Fibroblast of villous mesenchyme (primary cell): Measurements from ENCODE around the gene QSOX2. TPM values are rescaled to one million over a fixed set of nuclear protein-coding genes. Genes with fewer than 3 reads are reported as not detected.

ENCODE experiments used
- DNase-seq: peaks from one replicate; pipeline ENCODE4 v3.0.0-alpha.2; 2010; ENCODE audit warnings: low read depth
- H3K4me3 ChIP-seq: 2 replicates; pipeline ENCODE4 v1.5.1; 2011; ENCODE audit warnings: low read depth, mild to moderate bottlenecking, low read length
- total RNA-seq: library from RNA; depleted of rRNA; stranded (reverse); fragments of >200 nt; gene quantifications from 2 replicates; pipeline ENCODE4 v1.2.3, GENCODE V29; 2012
- TF ChIP-seq, protein P1 (sequence below): IDR thresholded peaks from 2 replicates; pipeline ENCODE4 v1.5.1; 2012; ENCODE audit warnings: low read depth, mild to moderate bottlenecking, low read length; ENCODE audit not compliant: insufficient read depth

Gene QSOX2
- total RNA-seq, 1 donor: 15.1 TPM

DNA sequence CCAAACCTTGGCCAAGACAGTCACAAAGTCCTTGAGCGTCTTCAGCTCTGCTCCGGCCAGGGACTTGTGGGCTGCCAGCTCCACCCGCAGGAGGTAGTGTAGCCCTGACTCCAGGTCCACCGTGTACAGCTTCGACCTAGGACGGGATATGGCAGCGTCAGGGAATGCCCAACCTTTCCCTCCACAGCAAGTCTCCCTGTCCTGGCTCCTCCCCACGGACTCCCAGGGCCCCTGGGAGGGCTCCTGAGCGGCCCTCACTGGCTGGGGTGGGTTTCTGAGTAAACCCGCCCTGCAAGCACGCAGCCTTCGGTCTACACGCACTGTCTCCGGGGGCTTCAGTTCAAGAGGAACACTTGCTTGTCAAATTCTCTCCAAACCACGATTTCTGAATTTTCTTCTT, 26.9 kb downstream of the QSOX2 start:
- no peak for DNase-seq
- H3K4me3 ChIP-seq: no peak overlapping the region
- TF ChIP-seq, protein P1, sequence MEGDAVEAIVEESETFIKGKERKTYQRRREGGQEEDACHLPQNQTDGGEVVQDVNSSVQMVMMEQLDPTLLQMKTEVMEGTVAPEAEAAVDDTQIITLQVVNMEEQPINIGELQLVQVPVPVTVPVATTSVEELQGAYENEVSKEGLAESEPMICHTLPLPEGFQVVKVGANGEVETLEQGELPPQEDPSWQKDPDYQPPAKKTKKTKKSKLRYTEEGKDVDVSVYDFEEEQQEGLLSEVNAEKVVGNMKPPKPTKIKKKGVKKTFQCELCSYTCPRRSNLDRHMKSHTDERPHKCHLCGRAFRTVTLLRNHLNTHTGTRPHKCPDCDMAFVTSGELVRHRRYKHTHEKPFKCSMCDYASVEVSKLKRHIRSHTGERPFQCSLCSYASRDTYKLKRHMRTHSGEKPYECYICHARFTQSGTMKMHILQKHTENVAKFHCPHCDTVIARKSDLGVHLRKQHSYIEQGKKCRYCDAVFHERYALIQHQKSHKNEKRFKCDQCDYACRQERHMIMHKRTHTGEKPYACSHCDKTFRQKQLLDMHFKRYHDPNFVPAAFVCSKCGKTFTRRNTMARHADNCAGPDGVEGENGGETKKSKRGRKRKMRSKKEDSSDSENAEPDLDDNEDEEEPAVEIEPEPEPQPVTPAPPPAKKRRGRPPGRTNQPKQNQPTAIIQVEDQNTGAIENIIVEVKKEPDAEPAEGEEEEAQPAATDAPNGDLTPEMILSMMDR: no peak

DNA sequence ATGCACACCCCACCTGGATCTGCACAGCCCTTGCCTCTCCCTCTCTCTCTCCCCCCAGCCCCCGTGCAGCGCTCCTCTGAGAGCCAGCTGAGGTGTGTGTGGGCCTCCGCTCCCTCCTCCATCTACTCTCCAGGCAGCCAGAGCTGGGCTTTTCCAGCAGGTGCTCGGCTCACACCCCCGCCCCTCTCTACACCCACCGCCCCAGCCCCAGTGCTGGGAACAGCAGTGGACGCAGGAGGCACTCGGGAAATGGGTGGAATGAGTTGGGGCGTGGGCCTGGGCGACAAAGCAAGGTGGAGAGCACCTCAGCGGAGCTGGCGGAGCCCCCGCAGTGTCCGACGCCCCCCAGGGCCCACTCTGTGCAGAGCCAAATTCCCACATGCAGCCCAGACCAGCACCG, 27.3 kb downstream of the QSOX2 start:
- DNase-seq: no peak
- TF ChIP-seq, protein P1: no peak

DNA sequence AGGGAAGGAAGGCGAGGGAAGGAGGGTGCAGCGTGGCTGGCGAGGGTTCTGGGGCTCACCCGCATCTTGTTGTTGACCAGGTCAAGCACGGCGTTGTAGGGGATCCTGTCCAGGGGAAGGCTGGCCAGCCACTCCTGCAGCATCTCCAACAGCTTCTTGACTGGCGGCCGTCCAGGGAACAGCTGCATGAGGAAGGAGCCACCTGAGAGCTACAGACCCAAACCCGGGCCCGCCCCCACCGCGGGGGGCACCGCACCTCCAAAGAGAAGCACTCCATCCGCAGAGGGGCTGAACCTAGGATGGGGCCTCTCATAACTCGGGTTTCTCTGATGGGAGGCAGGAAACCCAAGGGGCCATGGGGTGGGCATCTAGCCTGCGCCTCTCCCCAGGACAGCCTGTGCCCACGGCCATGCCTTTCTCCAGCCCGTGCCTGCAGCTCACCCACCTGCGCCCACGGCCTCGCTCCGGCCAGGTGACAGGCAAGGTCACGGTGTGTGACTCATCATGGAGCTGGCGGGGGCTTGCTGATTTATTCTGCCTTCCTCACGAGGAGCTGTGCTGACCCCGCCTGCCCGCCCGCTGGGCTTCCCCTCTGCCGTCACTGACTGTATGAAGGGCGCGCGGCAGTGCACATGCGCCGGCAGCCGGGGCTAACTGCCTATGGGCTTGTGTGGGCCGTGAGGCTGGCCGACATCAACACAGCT, 28.9 kb downstream of the QSOX2 start:
- no peak overlapping the region for H3K4me3 ChIP-seq
- TF ChIP-seq, protein P1: no peak
- no peak for DNase-seq

More for the DNA sequence above, 27.3 kb downstream of the QSOX2 start:
- no peak overlapping the region for H3K4me3 ChIP-seq

DNA sequence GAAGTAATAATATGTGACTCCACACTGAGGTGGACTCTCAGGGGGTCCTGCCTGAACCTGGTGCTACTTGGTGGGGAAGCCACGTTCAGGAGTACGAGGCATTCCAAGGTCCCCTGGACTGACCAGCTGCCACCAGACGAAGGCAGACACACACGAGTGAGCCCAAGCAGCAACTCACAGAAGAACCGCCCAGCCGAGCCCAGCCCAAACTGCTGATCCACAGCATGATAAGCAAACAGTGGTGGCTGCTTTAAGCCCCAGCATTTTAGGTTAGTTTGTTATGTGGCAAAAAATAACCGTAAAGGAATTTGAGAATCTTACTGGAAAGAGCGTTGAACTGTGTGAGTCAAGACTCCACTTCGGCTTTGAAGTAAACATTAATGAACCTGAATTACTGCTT, 31.9 kb downstream of the QSOX2 start:
- no peak overlapping the region for H3K4me3 ChIP-seq
- TF ChIP-seq, protein P1: no peak
- DNase-seq: no peak

DNA sequence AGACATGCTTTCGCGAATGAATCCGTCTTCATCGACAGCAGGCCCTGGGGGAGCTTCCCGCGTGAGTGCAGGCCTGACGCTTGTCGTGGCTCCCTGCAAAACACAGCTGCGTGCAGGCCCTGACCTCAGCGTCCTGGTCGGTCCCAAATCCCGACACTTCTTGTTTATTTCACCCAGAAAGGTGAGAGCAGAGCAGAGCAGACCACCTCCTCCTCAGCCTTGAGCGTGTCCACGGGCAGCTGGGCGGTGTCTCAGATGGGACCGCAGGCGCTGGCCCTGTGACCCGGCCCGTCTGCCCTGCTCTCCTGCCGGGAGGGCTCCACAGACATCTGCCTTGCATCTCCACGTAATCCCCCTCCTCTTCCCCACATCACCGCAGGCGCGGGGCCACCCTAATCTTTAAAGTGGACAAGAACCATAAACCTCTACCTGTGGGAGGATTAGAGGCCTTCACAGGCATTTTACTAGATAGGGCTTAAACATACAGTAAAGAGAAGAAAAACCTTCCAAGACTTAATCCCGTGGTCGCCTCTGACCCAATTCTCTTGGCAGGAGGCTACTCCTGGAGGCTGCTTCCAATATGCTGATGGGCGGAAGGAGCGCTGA, 33.2 kb downstream of the QSOX2 start:
- TF ChIP-seq, protein P1: no peak
- H3K4me3 ChIP-seq: no peak overlapping the region
- no peak for DNase-seq

DNA sequence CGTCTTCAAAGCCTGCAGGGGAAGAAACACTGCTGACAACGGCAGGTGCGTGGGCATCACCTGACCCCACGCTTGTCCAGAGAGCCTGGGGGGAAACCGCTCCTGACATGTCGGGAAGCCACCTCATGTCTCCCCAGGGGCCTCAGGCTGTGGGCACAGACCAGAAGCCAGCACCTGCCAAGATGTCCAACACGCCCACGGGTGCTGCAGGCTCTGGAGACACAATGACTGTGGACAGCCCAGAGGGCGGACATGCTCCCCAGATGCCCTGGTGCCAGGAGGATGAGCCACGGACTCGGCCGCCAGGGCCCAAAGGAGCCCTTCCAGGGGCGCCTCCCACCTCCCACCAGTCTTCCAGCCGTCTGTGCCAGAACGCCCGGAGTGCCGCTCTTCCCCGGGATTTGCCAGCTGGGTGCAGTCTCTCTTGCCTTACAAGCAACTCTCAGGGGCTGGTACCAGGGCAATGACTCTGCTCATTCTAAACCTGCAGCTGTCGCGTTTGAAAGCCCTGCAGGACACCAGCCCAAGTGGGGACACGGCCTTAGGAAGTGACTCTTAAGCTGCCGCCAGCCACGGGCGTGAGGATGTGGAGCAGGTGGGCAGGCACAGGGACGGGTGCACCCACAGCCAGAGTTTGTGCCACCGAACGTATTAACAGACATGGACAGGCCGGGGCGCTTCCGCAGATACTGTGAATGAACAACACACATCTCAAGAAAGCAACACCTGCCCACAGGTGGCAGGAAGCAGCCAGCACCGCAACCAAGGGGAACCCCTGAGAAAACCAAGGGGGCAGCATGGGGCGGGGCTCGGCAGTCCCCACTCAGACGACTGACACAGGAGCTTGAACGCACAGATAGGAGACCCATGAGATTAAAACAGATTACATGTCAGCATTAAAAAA, 33.9 kb downstream of the QSOX2 start:
- DNase-seq: no peak
- TF ChIP-seq, protein P1: no peak
- H3K4me3 ChIP-seq: no peak overlapping the region
